Adipocyte (in vitro differentiated cells): ENCODE measurements around the gene GTSF1L.
A peak's percentile ranks its signal among the peaks of the same experiment; 100 is the strongest.

Experiments
- DNase-seq: peaks from one replicate; pipeline ENCODE4 v3.0.0-alpha.2; 2015; ENCODE audit warnings: low read depth
- H3K27me3 ChIP-seq: replicated peaks from 2 replicates; pipeline ENCODE4 v1.7.0; 2013; ENCODE audit warnings: mild to moderate bottlenecking, low read length, moderate library complexity; ENCODE audit not compliant: control insufficient read depth, insufficient read depth
- H3K36me3 ChIP-seq: 2 replicates; pipeline ENCODE4 v1.7.0; 2013; ENCODE audit warnings: low read length, mild to moderate bottlenecking, moderate library complexity; ENCODE audit not compliant: control insufficient read depth, insufficient read depth, severe bottlenecking
- H3K4me1 ChIP-seq: 2 replicates; pipeline ENCODE4 v1.7.0; 2013; ENCODE audit warnings: mild to moderate bottlenecking, low read length, moderate library complexity; ENCODE audit not compliant: control insufficient read depth, insufficient read depth
- H3K4me3 ChIP-seq: 2 replicates; pipeline ENCODE4 v1.7.0; 2013; ENCODE audit warnings: mild to moderate bottlenecking, low read length, moderate library complexity
- H3K9ac ChIP-seq: 2 replicates; pipeline ENCODE4 v1.7.0; 2013; ENCODE audit warnings: mild to moderate bottlenecking, low read length, moderate library complexity
- H3K9me3 ChIP-seq: 2 replicates; pipeline ENCODE4 v1.7.0; 2013; ENCODE audit warnings: mild to moderate bottlenecking, low read length, moderate library complexity; ENCODE audit not compliant: control insufficient read depth

Gene GTSF1L

DNA sequence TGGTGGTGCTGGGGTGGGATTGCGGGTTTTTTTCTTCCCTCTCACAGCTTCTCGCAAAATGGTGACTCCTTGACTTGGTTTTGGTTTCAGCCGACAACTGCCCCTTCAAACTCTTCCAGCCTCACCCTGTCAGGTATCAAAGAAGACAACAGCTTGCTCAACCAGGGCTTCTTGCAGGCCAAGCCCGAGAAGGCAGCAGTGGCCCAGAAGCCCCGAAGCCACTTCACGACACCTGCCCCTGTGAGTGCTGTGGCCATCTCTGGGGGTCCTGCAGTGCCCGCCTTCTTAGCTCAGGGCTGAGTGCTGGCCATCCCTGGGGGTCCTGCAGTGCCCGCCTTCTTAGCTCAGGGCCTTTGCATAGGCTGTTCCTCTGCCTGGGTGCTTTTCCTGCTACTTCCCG lies 11.8 kb downstream of the GTSF1L start:
- Histone ChIP-seq H3K9ac (no peak overlapping the region), H3K4me3 (no peak overlapping the region), H3K4me1 (no peaks in the 10 kb centered on the region), H3K9me3 (peaks cover 3% of the 10 kb centered on the region), H3K27me3 (no peaks in the 10 kb centered on the region), H3K36me3 (no peaks in the 10 kb centered on the region)
- DNase-seq: no peak

DNA sequence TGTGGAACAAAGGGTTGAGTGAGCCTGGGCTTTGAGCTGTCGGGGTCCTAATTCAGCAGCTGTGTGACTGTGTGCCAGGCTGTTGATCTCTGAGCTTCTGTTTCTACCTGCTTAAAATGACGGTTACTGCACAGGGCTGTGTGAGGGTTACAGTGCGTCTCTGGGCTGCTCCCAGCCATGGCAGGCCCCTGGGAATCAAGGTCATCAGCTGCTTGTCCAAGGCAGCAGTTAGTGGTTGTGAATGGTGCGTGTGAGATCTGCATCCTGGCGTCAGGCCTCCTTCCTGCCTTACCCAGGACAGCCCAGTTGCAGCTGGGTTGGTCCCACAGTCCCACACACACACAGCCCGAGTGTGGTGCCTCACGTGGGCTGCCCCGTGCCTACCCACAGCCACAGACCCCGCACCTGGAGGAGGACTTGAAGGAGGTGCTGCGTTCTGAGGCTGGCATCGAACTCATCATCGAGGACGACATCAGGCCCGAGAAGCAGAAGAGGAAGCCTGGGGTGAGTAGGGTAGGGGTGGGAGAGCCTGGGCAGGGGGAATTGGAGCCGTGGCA lies 15.6 kb downstream of the GTSF1L start:
- DNase-seq: no peak
- Histone ChIP-seq H3K9me3 (no peaks in the 10 kb centered on the region), H3K4me1 (no peaks in the 10 kb centered on the region), H3K36me3 (no peaks in the 10 kb centered on the region), H3K4me3 (no peak overlapping the region), H3K27me3 (no peaks in the 10 kb centered on the region), H3K9ac (no peak overlapping the region)

DNA sequence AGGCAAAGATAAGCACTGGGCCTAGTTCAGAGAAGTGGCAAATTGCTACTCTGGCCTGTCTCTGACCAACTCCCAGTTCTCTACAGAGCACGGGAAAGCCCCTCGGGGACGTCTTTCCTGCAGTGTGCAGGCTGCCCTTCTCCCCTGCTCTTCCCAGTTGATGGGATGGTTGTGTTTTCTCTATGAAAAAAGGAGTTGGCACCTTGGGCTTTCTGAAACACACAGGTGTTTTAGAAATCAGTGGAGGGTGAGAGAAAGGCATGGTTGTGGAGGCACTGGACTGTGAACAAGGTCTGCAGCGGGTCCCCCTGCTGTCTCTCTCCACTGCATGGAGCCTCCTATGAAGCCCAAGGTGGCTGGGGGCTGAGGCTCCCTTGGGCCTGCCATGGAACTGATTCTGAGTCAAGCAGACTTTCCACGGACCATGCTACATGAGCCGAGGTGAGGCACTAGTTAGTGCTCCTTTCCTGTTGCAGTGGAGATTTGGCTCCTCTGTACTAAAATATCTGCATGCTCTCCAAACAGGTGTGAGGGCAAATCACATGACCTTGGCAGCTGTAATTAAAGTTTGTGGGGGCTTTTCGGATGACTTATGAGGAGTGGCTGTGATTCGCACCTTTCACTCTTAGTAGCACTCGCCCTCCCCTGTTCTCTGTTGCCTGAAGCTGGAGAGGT lies 16.3 kb downstream of the GTSF1L start:
- Histone ChIP-seq H3K9me3 (no peaks in the 10 kb centered on the region), H3K27me3 (no peaks in the 10 kb centered on the region), H3K4me3 (no peak overlapping the region), H3K4me1 (no peaks in the 10 kb centered on the region), H3K36me3 (no peaks in the 10 kb centered on the region), H3K9ac (no peak overlapping the region)
- no peak for DNase-seq

DNA sequence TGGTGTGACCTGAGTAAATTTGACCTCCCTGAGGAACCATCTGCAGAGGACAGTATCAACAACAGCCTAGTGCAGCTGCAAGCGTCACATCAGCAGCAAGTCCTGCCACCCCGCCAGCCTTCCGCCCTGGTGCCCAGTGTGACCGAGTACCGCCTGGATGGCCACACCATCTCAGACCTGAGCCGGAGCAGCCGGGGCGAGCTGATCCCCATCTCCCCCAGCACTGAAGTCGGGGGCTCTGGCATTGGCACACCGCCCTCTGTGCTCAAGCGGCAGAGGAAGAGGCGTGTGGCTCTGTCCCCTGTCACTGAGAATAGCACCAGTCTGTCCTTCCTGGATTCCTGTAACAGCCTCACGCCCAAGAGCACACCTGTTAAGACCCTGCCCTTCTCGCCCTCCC lies 24.3 kb downstream of the GTSF1L start:
- Histone ChIP-seq H3K36me3 (no peaks in the 10 kb centered on the region), H3K4me1 (peaks cover 9% of the 10 kb centered on the region), H3K9ac (no peak overlapping the region), H3K9me3 (no peaks in the 10 kb centered on the region), H3K4me3 (no peak overlapping the region), H3K27me3 (no peaks in the 10 kb centered on the region)
- no peak for DNase-seq

DNA sequence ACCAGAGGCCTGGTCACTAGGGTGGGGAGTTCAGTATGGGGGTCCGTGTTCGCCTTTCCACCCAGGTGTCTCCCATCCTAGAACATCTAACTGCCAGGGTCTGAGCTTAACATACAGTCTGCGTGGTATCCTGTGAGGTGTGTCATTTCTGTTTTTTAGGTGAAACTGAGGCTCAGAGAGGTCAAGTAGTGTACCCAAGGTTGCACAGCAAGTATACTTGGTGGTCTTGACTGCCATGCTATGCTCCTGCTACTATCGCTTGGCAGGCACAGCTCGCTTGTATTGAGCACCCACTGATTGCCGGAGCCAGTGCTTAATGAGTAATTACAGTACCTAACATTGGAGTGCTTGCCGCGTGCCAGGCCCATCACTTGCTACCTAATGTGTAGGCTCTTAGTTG lies 26.2 kb downstream of the GTSF1L start:
- DNase-seq: no peak
- no peaks in the 10 kb centered on the region for H3K36me3 ChIP-seq
- peaks cover 9% of the 10 kb centered on the region for H3K4me1 ChIP-seq
- H3K9ac ChIP-seq: no peak overlapping the region
- no peak overlapping the region for H3K4me3 ChIP-seq
- no peaks in the 10 kb centered on the region for H3K27me3 ChIP-seq
- no peaks in the 10 kb centered on the region for H3K9me3 ChIP-seq

DNA sequence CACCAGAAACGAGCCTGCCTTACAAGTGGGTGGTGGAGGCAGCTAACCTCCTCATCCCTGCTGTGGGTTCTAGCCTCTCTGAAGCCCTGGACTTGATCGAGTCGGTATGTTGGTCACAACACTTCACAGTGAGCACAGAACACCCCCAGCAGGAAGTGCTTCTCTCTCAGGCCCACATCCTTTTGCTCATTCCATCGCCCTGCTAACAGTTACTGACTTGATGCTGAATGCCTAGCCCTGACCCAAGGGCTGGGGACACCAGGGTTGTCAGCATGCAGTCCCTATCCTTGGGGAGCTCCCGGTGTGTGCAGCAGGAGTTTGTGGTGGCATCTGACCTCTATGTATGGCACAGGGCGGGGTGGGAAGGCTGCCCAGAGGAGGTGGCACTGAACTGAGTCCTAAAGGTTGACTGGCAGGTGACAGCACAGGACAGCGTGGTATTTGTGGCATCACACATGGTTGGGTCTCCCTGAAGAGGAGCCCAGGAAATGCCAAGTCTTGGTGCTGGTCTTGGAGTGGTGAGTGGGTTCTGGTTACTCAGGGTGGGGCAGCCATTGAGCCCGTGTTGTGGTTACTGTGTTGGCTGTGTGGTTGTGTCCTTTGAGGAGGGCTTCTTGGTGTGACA lies 26.7 kb downstream of the GTSF1L start:
- no peaks in the 10 kb centered on the region for H3K9me3 ChIP-seq
- peaks cover 9% of the 10 kb centered on the region for H3K4me1 ChIP-seq
- H3K4me3 ChIP-seq: no peak overlapping the region
- H3K36me3 ChIP-seq: no peaks in the 10 kb centered on the region
- H3K9ac ChIP-seq: no peak overlapping the region
- H3K27me3 ChIP-seq: no peaks in the 10 kb centered on the region
- no peak for DNase-seq

DNA sequence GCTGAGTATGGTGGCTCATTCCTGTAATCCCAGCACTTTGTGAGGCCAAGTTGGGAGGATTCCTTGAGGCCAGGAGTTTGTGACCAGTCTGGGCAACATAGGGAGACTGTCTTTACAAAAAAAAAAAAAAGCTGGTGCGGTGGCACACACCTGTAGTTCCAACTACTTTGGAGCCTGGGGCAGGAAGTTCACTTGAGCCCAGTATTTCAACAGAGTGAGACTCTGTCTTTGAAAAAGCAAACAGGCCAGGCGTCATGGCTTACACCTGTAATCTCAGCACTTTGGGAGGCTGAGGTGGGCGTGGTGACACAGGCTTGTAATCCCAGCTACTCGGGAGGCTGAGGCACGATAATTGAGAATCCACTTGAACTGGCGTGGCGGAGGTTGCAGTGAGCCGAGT lies 31.2 kb downstream of the GTSF1L start:
- no peaks in the 10 kb centered on the region for H3K27me3 ChIP-seq
- no peak overlapping the region for H3K9ac ChIP-seq
- no peak overlapping the region for H3K4me3 ChIP-seq
- H3K36me3 ChIP-seq: no peaks in the 10 kb centered on the region
- H3K4me1 ChIP-seq: no peaks in the 10 kb centered on the region
- no peak for DNase-seq
- no peaks in the 10 kb centered on the region for H3K9me3 ChIP-seq

DNA sequence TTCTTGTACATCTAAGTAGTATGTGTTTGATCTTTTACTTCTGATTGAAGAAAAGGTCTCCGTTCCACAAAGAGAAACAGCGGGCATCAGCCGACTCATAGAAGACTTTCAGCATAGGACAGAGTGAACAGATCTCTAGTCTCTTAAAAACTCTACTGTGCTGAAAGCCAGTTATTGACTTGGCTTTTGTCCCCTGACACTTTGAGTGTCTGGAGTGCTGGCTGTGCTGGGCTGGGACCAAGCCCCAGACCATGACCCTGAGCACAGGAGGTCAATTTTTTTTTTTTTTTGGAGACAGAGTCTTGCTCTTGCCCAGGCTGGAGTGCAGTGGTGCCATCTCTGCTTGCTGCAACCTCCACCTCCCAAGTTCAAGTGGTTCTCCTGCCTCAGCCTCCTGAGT lies 32.0 kb downstream of the GTSF1L start:
- H3K9me3 ChIP-seq: no peaks in the 10 kb centered on the region
- H3K9ac ChIP-seq: no peak overlapping the region
- H3K27me3 ChIP-seq: no peaks in the 10 kb centered on the region
- H3K36me3 ChIP-seq: no peaks in the 10 kb centered on the region
- no peaks in the 10 kb centered on the region for H3K4me1 ChIP-seq
- DNase-seq: no peak
- H3K4me3 ChIP-seq: no peak overlapping the region

DNA sequence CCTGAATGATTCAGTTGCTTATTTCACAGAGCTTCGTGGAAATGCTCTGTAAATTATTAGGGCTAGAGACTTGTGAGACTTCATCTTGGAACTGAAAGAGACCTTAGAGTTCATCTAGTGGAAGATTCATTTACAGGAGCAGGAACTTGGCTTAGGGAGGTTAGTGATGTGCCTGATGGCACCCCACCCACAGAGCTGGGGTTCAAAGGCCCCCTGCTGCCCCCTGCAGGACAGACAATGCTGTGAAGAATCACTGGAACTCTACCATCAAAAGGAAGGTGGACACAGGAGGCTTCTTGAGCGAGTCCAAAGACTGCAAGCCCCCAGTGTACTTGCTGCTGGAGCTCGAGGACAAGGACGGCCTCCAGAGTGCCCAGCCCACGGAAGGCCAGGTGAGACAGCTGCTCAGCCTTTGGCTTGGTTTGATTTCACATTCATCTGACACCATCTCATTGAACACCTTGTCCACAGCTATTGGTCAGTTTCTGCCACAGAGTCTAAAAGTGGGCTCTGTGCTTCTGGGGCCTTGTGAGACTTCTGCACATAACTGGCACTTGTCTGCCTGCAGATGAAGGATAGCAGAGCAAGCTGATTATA lies 34.8 kb downstream of the GTSF1L start:
- Histone ChIP-seq H3K27me3 (no peaks in the 10 kb centered on the region), H3K9me3 (no peaks in the 10 kb centered on the region), H3K36me3 (no peaks in the 10 kb centered on the region), H3K9ac (no peak overlapping the region), H3K4me3 (no peak overlapping the region), H3K4me1 (no peaks in the 10 kb centered on the region)
- peak; percentile 43 for DNase-seq

DNA sequence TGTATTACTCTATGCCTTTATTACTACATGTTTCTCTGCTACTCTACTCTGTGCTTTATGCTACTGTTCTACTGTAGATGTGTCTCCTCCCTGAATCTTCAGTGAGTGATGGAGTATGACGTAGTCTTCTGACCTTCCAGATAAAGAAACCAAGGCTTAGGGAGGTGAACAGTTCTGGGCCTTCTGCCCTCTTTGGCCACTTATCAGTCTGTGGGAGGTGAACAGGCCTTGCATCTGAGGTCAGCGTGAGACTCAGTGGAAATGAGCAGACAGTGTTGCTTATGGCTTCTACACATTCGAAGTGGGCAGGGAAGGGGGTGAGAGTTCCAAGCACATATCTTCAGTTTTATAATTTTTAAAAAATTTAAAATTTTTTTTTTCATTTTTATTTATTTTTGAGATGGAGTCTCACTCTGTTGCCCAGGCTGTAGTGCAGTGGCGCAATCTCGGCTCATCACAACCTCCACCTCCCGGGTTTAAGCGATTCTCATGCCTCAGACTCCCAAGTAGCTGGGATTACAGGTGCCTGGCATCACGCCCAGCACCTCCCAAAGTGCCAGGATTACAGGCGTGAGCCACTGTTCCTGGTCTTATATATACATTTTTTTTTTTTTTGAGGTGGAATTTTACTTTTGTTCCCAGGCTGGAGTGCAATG lies 35.7 kb downstream of the GTSF1L start:
- H3K9me3 ChIP-seq: no peaks in the 10 kb centered on the region
- no peak for DNase-seq
- no peaks in the 10 kb centered on the region for H3K27me3 ChIP-seq
- H3K36me3 ChIP-seq: no peaks in the 10 kb centered on the region
- no peaks in the 10 kb centered on the region for H3K4me1 ChIP-seq
- no peak overlapping the region for H3K4me3 ChIP-seq
- no peak overlapping the region for H3K9ac ChIP-seq

DNA sequence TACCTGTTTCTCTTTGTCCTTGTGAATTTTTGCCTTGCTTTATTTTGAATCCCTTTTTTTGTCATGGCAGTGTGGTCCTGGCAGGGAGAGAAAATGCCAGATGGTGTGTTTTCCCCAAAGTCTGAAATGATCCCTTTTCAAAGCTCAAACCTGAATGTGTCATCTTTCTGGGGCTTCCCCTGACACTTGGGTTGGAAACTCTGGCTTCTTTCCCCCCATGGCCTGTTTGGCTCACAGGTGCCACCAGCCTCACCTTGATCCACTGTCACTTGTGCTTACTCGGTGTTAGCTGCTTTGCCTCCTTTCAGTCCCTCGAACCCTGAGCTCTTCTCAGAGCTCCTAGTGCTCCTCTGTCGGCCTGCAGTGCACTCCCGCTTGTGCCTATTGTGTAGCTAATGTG lies 37.6 kb downstream of the GTSF1L start:
- Histone ChIP-seq H3K9ac (no peak overlapping the region), H3K4me1 (no peaks in the 10 kb centered on the region), H3K36me3 (no peaks in the 10 kb centered on the region), H3K27me3 (no peaks in the 10 kb centered on the region), H3K4me3 (no peak overlapping the region), H3K9me3 (no peaks in the 10 kb centered on the region)
- DNase-seq: no peak
